Psoas muscle (tissue), 8 donors: Measurements from ENCODE around the gene LRRC4B. TPM values are rescaled to one million over a fixed set of nuclear protein-coding genes. Genes with fewer than 3 reads are reported as not detected.

ENCODE experiments used
- ATAC-seq, 4 donors: fragments of 200-7000 bp; cut with Tn5 transposase; one replicate each; pipeline ENCODE4 v1.9.1; 2020; ENCODE audit warnings: moderate library complexity in 3 of 4, mild to moderate bottlenecking in 2 of 4
- DNase-seq, 2 donors: peaks; one replicate each; pipeline ENCODE4 v3.0.0-alpha.2; 2020
- H3K27ac ChIP-seq: fragments of 200-600 bp; one replicate; pipeline ENCODE4 v1.8.0; 2022
- H3K27me3 ChIP-seq, 3 donors: fragments of 200-600 bp in 1 of 3; one replicate each; pipeline versions ENCODE4 v1.6.1 to v1.8.0; 2013 to 2022; ENCODE audit warnings: low read length in 2 of 3, mild to moderate bottlenecking in 2 of 3, moderate library complexity in 1 of 3; ENCODE audit not compliant: insufficient read depth in 3 of 3
- H3K36me3 ChIP-seq, 2 donors: fragments of 200-600 bp in 1 of 2; one replicate each; pipeline versions ENCODE4 v1.6.1 to v1.8.0; 2013 to 2022; ENCODE audit warnings: low read depth in 1 of 2, mild to moderate bottlenecking in 1 of 2, moderate library complexity in 1 of 2; ENCODE audit not compliant: insufficient read depth in 1 of 2
- H3K4me1 ChIP-seq: fragments of 200-600 bp; one replicate; pipeline ENCODE4 v1.8.0; 2022
- H3K4me3 ChIP-seq: fragments of 200-600 bp; one replicate; pipeline ENCODE4 v1.8.0; 2022; ENCODE audit warnings: mild to moderate bottlenecking
- H3K9me3 ChIP-seq: fragments of 200-600 bp; one replicate; pipeline ENCODE4 v1.8.0; 2022
- whole genome bisulfite sequencing, 3 donors: extraction: QIAGEN DNeasy Blood & Tissue Kit; methylation state at CpG; one replicate each; pipeline versions ENCODE4 v1.1.6 to v1.1.7; 2013; 5-methylcytosine and 5-hydroxymethylcytosine counted together
- intact Hi-C, 2 donors: fragments of 100-400 bp; cut with DNase I; formaldehyde crosslinking; loops; one replicate each; pipeline versions ENCODE4 v1.11.0 to v1.14.2; 2022
- polyA plus RNA-seq, 3 donors: library from polyadenylated mRNA; stranded (reverse); fragments of 200-250 nt; gene quantifications; one replicate each; pipeline ENCODE4 v1.2.3, GENCODE V29; 2013
- total RNA-seq, 4 donors: library from RNA; stranded (reverse); fragmentation: NEBNext Ultra II Directional in 2 of 4; extraction: Animal tissue kit (Norgen Biotek cat#: 25700) in 2 of 4; gene quantifications; one replicate each; pipeline versions ENCODE4 v1.2.1 to v1.2.4, GENCODE V29; 2021 to 2023
- TF ChIP-seq, protein P1 (sequence below): fragments of 200-600 bp; IDR thresholded peaks from one replicate; pipeline ENCODE4 v1.8.0; 2022; ENCODE audit warnings: antibody characterized with exemption
- donor health status: healthy with polysubstance abuse.
- donor health status: DM: no; HTN: no; CAD: no; lungs with moderate emphysema.
- donor health status: Bipolar disorder and iron deficiency.
- donor health status: healthy.
- donor health status: DM: yes; HTN: yes; CAD: no.
- donor health status: DM: no; HTN: no; CAD: no.
- donor health status: DM: no; HTN: no; CAD: no.
- donor health status: DM: yes; HTN: yes; CAD: no.

LRRC4B gene
- total and polyA plus RNA-seq, 7 donors: 0.04 to 1.0 (median 0.32) TPM

DNA sequence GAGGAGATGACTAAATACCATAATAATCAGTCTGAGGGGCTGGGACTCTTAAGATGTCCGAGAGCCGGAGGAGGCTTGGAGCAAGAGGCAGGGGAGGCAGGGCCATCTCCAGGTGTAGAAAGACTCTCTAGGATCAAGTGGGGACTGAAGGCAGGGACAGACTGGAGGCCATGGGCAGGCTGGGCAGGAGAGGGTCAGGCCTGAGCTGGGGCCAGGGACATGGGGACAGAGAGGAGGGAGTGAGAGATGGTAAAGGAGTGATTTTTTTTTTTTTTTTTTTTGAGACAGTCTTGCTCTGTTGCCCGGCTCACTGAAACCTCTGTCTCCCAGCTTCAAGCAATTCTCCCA, 59.4 kb downstream of the LRRC4B start:
- Histone ChIP-seq H3K4me1 (peaks cover 7% of the 10 kb centered on the region), H3K9me3 (no peaks in the 10 kb centered on the region), H3K27ac (no peak overlapping the region), H3K27me3 (no peaks in the 10 kb centered on the region), H3K4me3 (no peak overlapping the region), H3K36me3 (peaks cover 0 to 10% of the 10 kb centered on the region in 2 donors)
- intact Hi-C loops: no loop called here
- TF ChIP-seq, protein P1, sequence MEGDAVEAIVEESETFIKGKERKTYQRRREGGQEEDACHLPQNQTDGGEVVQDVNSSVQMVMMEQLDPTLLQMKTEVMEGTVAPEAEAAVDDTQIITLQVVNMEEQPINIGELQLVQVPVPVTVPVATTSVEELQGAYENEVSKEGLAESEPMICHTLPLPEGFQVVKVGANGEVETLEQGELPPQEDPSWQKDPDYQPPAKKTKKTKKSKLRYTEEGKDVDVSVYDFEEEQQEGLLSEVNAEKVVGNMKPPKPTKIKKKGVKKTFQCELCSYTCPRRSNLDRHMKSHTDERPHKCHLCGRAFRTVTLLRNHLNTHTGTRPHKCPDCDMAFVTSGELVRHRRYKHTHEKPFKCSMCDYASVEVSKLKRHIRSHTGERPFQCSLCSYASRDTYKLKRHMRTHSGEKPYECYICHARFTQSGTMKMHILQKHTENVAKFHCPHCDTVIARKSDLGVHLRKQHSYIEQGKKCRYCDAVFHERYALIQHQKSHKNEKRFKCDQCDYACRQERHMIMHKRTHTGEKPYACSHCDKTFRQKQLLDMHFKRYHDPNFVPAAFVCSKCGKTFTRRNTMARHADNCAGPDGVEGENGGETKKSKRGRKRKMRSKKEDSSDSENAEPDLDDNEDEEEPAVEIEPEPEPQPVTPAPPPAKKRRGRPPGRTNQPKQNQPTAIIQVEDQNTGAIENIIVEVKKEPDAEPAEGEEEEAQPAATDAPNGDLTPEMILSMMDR: no peak
- no peak for DNase-seq
- 72 to 93% (median 86%) methylated on average over 2 to 3 of the region's 3 CpGs for WGBS, 3 donors
- ATAC-seq: no peak

DNA sequence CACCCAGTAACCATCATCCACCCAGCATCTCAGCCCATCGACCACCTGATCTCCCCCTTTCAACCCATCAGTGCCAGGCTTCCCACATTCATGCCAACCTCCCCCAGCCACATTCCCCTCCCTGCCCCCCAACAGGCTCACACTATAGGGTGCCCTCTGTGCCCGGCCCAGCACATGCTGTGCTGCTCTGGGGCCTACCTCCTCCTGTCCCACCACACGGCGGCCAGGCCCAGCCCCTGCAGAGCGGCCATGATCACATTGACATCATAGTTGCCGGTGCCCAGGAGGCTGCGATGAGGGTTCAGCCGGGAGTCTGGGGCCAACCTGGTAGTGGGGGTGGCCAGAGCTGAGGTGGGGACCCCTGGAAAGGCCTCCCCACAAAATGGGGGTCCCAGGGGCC, 60.9 kb downstream of the LRRC4B start:
- Histone ChIP-seq H3K27ac (no peak overlapping the region), H3K4me3 (no peak overlapping the region), H3K36me3 (peaks cover 0 to 10% of the 10 kb centered on the region in 2 donors), H3K9me3 (no peaks in the 10 kb centered on the region), H3K4me1 (peaks cover 7% of the 10 kb centered on the region), H3K27me3 (no peaks in the 10 kb centered on the region)
- TF ChIP-seq, protein P1: no peak
- WGBS, 3 donors: 89 to 95% (median 92%) methylated on average over 8 of the region's 8 CpGs
- DNase-seq: no peak
- ATAC-seq: no peak
- intact Hi-C loops: no loop called here

DNA sequence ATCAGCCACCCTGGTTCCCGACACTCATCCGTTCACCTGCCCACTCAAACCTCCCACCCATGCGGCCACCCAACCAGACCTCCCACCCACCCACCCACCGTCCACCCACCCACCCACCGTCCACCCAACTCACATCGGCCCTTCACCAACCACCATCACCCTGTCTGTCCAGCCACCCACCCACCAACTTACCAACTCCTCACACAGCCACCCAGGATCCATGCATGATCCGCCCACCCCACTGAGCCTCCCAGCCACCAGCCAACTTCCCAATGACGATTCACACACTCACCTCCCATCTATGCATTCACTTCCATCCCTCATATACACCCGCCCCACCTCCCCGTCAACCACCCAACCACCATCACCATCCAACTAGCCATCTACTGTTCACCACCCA, 61.5 kb downstream of the LRRC4B start:
- intact Hi-C loops: no loop called here

DNA sequence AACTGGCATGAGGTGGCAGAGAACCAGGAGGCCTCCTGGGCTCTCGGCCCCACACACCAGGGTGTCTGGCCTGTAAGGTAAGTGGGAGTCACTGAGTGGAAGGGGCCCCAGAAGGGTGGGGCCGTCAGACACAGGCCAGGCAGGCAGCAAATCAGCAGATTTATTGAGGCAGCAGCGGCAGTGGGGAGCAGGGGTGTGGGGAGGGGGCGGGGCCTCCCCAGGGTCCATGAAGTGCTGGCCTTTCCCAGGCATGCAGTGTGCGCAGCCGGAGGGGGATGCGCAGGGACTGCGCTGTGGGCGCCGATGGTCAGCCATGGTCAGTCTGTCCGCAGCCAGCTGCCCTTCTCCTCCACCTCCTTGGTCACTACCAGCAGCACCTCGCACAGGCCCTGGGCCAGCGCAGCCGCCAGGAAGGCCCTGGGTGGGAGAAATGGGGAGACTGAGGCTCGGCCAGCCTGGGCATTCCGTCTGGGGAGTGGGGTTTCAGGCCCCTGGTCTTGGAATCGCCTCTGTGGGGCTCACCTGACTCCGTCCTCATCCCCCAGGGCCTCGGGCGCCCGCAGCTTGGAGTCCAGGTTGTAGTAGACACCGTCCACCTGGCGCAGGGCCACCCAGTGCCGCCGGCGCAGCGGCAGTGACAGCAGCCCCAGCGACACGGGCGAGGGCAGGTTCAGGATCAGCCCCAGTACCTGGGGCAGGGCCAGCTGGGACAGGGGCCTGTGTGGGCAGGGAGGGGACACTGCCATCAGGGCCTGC, 62.2 kb downstream of the LRRC4B start:
- intact Hi-C loops: no loop called here
- DNase-seq (peak in 1 of 2 donors; percentile 48), ATAC-seq (no peak)
- Histone ChIP-seq H3K4me3 (no peak overlapping the region), H3K9me3 (no peaks in the 10 kb centered on the region), H3K4me1 (peaks cover 14% of the 10 kb centered on the region), H3K27ac (no peak overlapping the region), H3K27me3 (no peaks in the 10 kb centered on the region), H3K36me3 (peaks cover 0 to 10% of the 10 kb centered on the region in 2 donors)
- 88 to 91% (median 89%) methylated on average over 27 to 30 of the region's 30 CpGs for WGBS, 3 donors
- TF ChIP-seq, protein P1: no peak

More for the DNA sequence above, 61.5 kb downstream of the LRRC4B start:
- Histone ChIP-seq H3K4me3 (no peak overlapping the region), H3K27ac (no peak overlapping the region), H3K36me3 (peaks cover 0 to 10% of the 10 kb centered on the region in 2 donors), H3K9me3 (no peaks in the 10 kb centered on the region), H3K4me1 (peaks cover 7% of the 10 kb centered on the region), H3K27me3 (no peaks in the 10 kb centered on the region)
- WGBS, 3 donors: 93 to 95% (median 93%) methylated on average over 6 to 10 of the region's 10 CpGs
- ATAC-seq (no peak), DNase-seq (no peak)
- TF ChIP-seq, protein P1: no peak
